BLaER1 treated with 17β-estradiol and CSF1 and Interleukin-3, amounts not matched to agents 10 nM and 100 nM (cell line): Measurements from ENCODE around the gene ANKAR.
A peak's percentile ranks its signal among the peaks of the same experiment; 100 is the strongest.

Experiments used
- H3K27ac ChIP-seq, 11 experiments: shearing (Covaris generic); formaldehyde crosslinking; 2 replicates each; pipeline ENCODE4 v1.8.1; 2022
- H3K27me3 ChIP-seq, 11 experiments: shearing (Covaris generic); formaldehyde crosslinking; 2 replicates each; pipeline ENCODE4 v1.8.1; 2022
- H3K36me3 ChIP-seq, 11 experiments: shearing (Covaris generic); formaldehyde crosslinking; 2 replicates each; pipeline ENCODE4 v1.8.1; 2022
- H3K4me1 ChIP-seq, 10 experiments: shearing (Covaris generic); formaldehyde crosslinking; 2 replicates each; pipeline ENCODE4 v1.8.1; 2022
- H3K4me2 ChIP-seq, 11 experiments: shearing (Covaris generic); formaldehyde crosslinking; 2 replicates each; pipeline ENCODE4 v1.8.1; 2022
- H3K4me3 ChIP-seq, 10 experiments: shearing (Covaris generic); formaldehyde crosslinking; 2 replicates each; pipeline ENCODE4 v1.8.1; 2022
- H3K9ac ChIP-seq, 11 experiments: shearing (Covaris generic); formaldehyde crosslinking; 2 replicates each; pipeline ENCODE4 v1.8.1; 2022
- H3K9me3 ChIP-seq, 11 experiments: shearing (Covaris generic); formaldehyde crosslinking; replicated peaks in 1 of 11; 2 replicates each; pipeline ENCODE4 v1.8.1; 2022
- H4K20me1 ChIP-seq, 11 experiments: shearing (Covaris generic); formaldehyde crosslinking; 2 replicates each; pipeline ENCODE4 v1.8.1; 2022
- Cebpa-rat ChIP-seq, 11 experiments: shearing (Covaris generic); IDR thresholded peaks; 2 replicates each; pipeline ENCODE4 v1.8.1; 2022

ANKAR gene

GRCh38 chr2:189669913-189670312, 4.6 kb upstream of the ANKAR start:
- TF ChIP-seq Cebpa-rat (IDR thresholded peaks at IDR 0.05), result no peak
- no peak overlapping the region for H3K4me3 ChIP-seq
- H3K36me3 ChIP-seq, result peaks cover 63 to 85% (median 74%) of the 10 kb centered on the region in 11 experiments
- H3K4me1 ChIP-seq, result peaks cover 10 to 18% (median 16%) of the 10 kb centered on the region in 10 experiments
- H3K9ac ChIP-seq, result no peak overlapping the region
- no peaks in the 10 kb centered on the region for H3K27me3 ChIP-seq
- H3K27ac ChIP-seq, result no peak overlapping the region
- H3K4me2 ChIP-seq, result no peak overlapping the region
- no peaks in the 10 kb centered on the region for H3K9me3 ChIP-seq
- H4K20me1 ChIP-seq, result peaks cover 0 to 27% (median 0%) of the 10 kb centered on the region in 11 experiments; a peak in 4 of 22 replicates

- Histone ChIP-seq H3K36me3 (peaks cover 32 to 65% (median 46%) of the 10 kb centered on the region in 11 experiments), H3K4me3 (peak overlapping the region; percentile 55 to 72 (median 64)), H3K9ac (peak overlapping the region; percentile 76 to 96 (median 84)), H3K4me1 (peaks cover 19 to 25% (median 22%) of the 10 kb centered on the region in 10 experiments), H3K4me2 (peak overlapping the region; percentile 74 to 92 (median 85)), H3K9me3 (peaks cover 10 to 20% (median 17%) of the 10 kb centered on the region in 11 experiments; a peak in 21 of 22 replicates), H4K20me1 (peaks cover 0 to 3% (median 0%) of the 10 kb centered on the region in 11 experiments; a peak in 3 of 22 replicates), H3K27ac (peak overlapping the region in 10 of 11 experiments; percentile 79 to 93 (median 85); a peak in 20 of 22 replicates), H3K27me3 (no peaks in the 10 kb centered on the region)
- TF ChIP-seq Cebpa-rat (IDR thresholded peaks at IDR 0.05), result no peak
These were observed 653 bp upstream of the ANKAR start for GRCh38 chr2:189673661-189674373.

GRCh38 chr2:189676471-189676870, 2.0 kb downstream of the ANKAR start:
- peaks cover 20 to 37% (median 22%) of the 10 kb centered on the region in 10 experiments for H3K4me1 ChIP-seq
- no peak overlapping the region for H3K4me2 ChIP-seq
- H3K27ac ChIP-seq, result no peak overlapping the region
- peaks cover 10 to 25% (median 19%) of the 10 kb centered on the region in 11 experiments; a peak in 21 of 22 replicates for H3K9me3 ChIP-seq
- no peak for TF ChIP-seq Cebpa-rat (IDR thresholded peaks at IDR 0.05)
- no peak overlapping the region for H3K4me3 ChIP-seq
- peaks cover 0 to 3% (median 0%) of the 10 kb centered on the region in 11 experiments; a peak in 1 of 22 replicates for H4K20me1 ChIP-seq
- H3K36me3 ChIP-seq, result peaks cover 7 to 38% (median 19%) of the 10 kb centered on the region in 11 experiments
- no peak overlapping the region for H3K9ac ChIP-seq
- H3K27me3 ChIP-seq, result no peaks in the 10 kb centered on the region

GRCh38 chr2:189679226-189679625, 4.8 kb downstream of the ANKAR start:
- no peaks in the 10 kb centered on the region for H3K27me3 ChIP-seq
- no peak overlapping the region for H3K9ac ChIP-seq
- no peak overlapping the region for H3K27ac ChIP-seq
- peak overlapping the region in 2 of 11 experiments; percentile 22 to 28; a peak in 1 of 22 replicates for H3K4me2 ChIP-seq
- TF ChIP-seq Cebpa-rat (IDR thresholded peaks at IDR 0.05), result no peak
- peaks cover 8 to 28% (median 11%) of the 10 kb centered on the region in 10 experiments; a peak in 19 of 20 replicates for H3K4me1 ChIP-seq
- no peaks in the 10 kb centered on the region; a peak in 1 of 22 replicates for H4K20me1 ChIP-seq
- H3K4me3 ChIP-seq, result no peak overlapping the region
- H3K36me3 ChIP-seq, result peaks cover 0 to 23% (median 7%) of the 10 kb centered on the region in 11 experiments; a peak in 12 of 22 replicates
- peaks cover 10 to 25% (median 19%) of the 10 kb centered on the region in 11 experiments; a peak in 21 of 22 replicates for H3K9me3 ChIP-seq

- no peaks in the 10 kb centered on the region for H3K27me3 ChIP-seq
- H3K27ac ChIP-seq, result no peak overlapping the region
- H3K36me3 ChIP-seq, result peaks cover 0 to 23% (median 7%) of the 10 kb centered on the region in 11 experiments; a peak in 12 of 22 replicates
- no peaks in the 10 kb centered on the region; a peak in 2 of 22 replicates for H4K20me1 ChIP-seq
- TF ChIP-seq Cebpa-rat (IDR thresholded peaks at IDR 0.05), result no peak
- peaks cover 10 to 25% (median 19%) of the 10 kb centered on the region in 11 experiments; a peak in 21 of 22 replicates for H3K9me3 ChIP-seq
- no peak overlapping the region for H3K4me2 ChIP-seq
- peaks cover 6 to 28% (median 8%) of the 10 kb centered on the region in 10 experiments; a peak in 19 of 20 replicates for H3K4me1 ChIP-seq
- H3K9ac ChIP-seq, result no peak overlapping the region
- H3K4me3 ChIP-seq, result no peak overlapping the region
These were observed 6.7 kb downstream of the ANKAR start for GRCh38 chr2:189681203-189681602.

GRCh38 chr2:189681903-189682302, 7.4 kb downstream of the ANKAR start:
- Histone ChIP-seq H3K9ac (no peak overlapping the region), H3K27ac (no peak overlapping the region), H3K27me3 (no peaks in the 10 kb centered on the region), H3K4me3 (no peak overlapping the region), H3K4me2 (no peak overlapping the region), H3K36me3 (peaks cover 0 to 17% (median 4%) of the 10 kb centered on the region in 11 experiments; a peak in 11 of 22 replicates), H3K4me1 (peaks cover 6 to 31% (median 8%) of the 10 kb centered on the region in 10 experiments; a peak in 19 of 20 replicates), H3K9me3 (peaks cover 10 to 25% (median 18%) of the 10 kb centered on the region in 11 experiments; a peak in 21 of 22 replicates), H4K20me1 (no peaks in the 10 kb centered on the region; a peak in 2 of 22 replicates)
- TF ChIP-seq Cebpa-rat (IDR thresholded peaks at IDR 0.05), result no peak

GRCh38 chr2:189683348-189683747, 8.9 kb downstream of the ANKAR start:
- no peak overlapping the region for H3K4me3 ChIP-seq
- H3K27me3 ChIP-seq, result no peaks in the 10 kb centered on the region
- H3K9me3 ChIP-seq, result peaks cover 4 to 11% (median 6%) of the 10 kb centered on the region in 11 experiments; a peak in 21 of 22 replicates
- TF ChIP-seq Cebpa-rat (IDR thresholded peaks at IDR 0.05), result no peak
- no peak overlapping the region for H3K27ac ChIP-seq
- H3K9ac ChIP-seq, result no peak overlapping the region
- peaks cover 6 to 31% (median 8%) of the 10 kb centered on the region in 10 experiments; a peak in 19 of 20 replicates for H3K4me1 ChIP-seq
- peaks cover 0 to 4% (median 0%) of the 10 kb centered on the region in 11 experiments; a peak in 5 of 22 replicates for H3K36me3 ChIP-seq
- H3K4me2 ChIP-seq, result no peak overlapping the region
- H4K20me1 ChIP-seq, result no peaks in the 10 kb centered on the region; a peak in 2 of 22 replicates

- TF ChIP-seq Cebpa-rat (IDR thresholded peaks at IDR 0.05), result no peak
- H3K9ac ChIP-seq, result no peak overlapping the region
- H3K4me3 ChIP-seq, result no peak overlapping the region
- H3K4me1 ChIP-seq, result peaks cover 6 to 22% (median 8%) of the 10 kb centered on the region in 10 experiments; a peak in 19 of 20 replicates
- no peaks in the 10 kb centered on the region; a peak in 2 of 22 replicates for H4K20me1 ChIP-seq
- H3K4me2 ChIP-seq, result no peak overlapping the region
- no peaks in the 10 kb centered on the region; a peak in 1 of 22 replicates for H3K36me3 ChIP-seq
- H3K27ac ChIP-seq, result no peak overlapping the region
- no peaks in the 10 kb centered on the region for H3K9me3 ChIP-seq
- H3K27me3 ChIP-seq, result no peaks in the 10 kb centered on the region
These were observed 10.3 kb downstream of the ANKAR start for GRCh38 chr2:189684811-189685210.
